DMS114 treated with DMSO at 0.1 percent for 48 hours (cell line): ENCODE measurements around the gene SRM.
"Not testable (repeated sequence)": the region's sequence is repeated elsewhere in the genome, so short reads cannot be mapped to it uniquely, and the experiment has no call there.

Source experiments
- DNase-seq: peaks from one replicate; lab custom pipeline; 2025; ENCODE audit not compliant: unreplicated experiment; lab: John Stamatoyannopoulos, UW

SRM gene

DNA sequence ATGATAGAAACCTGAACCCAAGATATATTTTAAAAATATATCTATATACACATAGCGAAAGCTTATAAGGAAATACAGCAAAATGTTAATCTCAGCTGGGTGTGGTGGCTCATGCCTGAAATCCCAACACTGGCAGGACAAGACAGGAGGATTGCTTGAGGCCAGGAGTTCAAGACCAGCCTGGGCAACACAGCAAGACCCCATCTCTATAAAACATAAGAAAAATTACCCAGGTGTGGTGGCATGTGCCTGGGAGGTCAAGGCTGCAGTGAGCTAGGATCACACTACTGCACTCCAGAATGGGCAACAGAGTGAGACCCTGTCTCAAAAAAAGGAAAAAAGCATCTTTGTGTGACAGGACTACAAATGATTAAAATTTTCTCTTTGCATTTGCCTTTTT lies 6.0 kb upstream of the SRM start:
- DNase-seq: no peak

DNA sequence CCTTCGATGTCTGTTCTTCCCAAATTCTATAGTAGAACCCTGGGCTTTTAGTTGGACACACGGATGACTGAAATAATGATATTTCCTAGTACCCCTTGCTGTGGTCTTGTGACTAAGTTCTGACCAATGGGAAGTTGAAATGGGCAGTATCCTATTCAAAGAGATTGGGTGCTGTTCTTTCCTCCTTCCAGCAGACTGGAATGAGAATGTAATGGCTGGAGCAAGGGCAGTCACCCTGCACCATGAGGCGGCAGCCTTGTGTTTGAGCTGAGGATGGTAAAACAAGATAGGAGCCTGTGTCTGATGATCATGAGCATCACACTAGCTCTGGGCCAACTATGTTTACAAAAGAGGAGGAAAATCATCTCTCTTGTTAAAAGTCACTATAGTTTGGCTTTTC lies 5.1 kb upstream of the SRM start:
- no peak for DNase-seq

DNA sequence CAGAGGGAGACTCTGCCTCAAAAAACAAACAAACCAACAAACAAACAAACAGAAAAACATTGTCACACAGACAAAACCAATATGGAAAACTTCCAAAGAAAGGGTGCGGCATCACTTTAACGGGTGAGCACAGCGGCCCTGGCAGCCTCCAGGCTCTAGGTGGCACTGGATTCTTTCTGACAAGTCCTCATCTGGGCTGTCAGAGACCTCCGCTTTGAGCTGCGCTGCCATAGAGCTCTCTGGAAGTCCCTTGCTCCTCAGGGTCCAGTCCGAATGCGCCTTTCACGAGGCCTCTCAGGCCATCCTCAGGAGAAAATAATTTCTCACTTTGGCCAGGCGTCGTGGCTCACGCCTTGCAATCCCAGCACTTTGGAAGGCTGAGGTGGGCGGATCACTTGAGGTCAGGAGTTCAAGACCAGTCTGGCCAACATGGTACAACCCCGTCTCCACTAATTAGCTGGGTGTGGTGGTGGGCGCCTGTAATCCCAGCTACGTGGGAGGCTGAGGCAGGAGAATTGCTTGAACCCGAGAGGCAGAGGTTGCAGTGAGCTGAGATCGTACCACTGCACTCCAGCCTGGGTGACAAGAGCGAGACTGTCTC lies 4.2 kb upstream of the SRM start:
- DNase-seq: not testable (repeated sequence)

DNA sequence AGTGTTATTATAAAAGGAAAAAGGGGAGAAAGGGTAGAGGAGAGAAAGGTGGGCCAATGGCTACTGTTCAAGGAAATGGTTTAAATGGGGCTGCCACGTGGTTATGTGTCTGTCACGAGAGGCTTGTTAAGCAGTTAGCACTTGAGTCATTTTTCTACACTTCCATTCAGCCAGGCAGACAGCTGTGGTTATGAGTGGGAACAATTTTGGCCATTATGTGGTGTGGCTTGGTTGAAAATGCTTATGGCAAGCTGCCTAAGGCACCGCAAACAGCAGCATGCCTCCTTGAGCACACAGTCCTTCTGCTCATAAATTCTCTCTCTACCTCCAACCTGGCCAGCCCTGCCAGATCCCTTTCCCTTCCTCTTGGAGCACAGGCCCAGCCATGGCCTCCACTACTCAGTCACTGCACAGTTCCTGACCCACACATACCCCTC lies 3.2 kb upstream of the SRM start:
- no peak for DNase-seq

DNA sequence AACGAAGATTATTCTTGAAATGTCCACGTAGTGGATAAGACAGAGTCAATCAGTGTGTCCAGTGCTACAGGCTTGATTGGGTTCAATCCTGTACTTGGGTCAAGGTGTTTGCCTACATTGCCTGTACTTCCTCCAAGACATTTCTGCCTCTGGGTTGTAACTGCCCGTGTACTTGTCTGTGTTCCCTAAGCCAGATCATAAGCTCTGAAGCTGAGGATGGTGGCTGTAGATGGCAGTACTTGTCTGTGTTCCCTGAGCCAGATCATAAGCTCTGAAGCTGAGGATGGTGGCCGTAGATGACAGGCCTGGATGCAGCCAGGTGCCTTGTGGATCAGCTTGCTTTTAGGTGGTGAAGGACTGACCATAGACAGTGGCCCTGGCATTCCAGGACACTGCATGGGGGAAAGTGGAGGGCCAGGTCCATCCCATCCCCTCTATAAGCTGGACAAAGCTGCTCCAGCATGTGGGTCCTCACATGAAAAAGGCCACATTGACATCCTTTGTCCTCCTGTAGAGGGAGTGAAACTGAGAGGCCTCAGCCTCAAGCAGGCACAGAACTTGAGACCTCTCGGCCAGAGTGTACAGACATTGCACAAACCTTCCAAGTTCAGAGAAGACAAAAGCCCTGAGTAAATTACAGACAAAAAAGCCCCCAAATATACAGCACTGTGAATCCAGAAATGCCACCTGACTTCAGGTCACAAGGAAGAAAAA lies 2.0 kb upstream of the SRM start:
- no peak for DNase-seq

DNA sequence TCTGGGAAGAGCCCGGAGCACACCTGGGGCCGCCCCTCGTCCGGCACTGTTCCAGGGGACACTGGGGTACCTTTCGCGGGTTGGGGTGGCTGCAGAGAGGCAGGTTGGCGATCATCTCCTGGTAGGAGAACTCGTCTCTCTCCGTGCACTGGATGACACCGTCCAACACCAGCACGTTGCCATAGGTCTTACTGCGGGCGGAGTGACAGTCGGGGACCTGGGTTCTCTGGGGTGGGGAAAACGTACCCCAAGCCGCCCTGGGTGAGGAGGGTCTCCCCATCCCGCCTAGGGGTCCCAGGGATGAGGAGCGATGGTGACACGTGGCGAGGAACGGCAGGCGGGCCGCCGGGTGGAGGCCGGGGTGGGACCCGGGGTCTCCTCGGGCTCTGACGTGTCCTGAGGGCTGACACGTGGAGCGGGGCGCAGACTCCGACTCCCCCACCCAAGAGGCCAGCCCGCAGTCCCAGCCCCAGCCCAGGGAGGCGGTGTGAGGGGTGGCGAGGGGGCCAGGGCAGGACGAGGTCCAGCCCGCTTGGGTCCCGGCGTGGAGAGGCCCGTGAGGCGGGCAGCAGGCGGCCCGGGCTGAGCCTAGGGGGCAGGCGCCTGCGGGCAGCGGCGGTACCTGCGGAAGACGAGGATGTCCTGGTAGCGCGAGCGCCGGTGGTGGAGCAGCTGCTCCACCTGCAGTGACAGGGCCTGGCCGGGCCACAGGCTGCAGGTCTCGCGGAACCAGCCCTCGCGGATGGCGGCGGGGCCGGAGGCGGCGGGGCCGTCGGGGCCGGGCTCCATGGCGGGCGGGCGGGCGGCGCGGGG lies 457 bp downstream of the SRM start:
- DNase-seq: no peak

DNA sequence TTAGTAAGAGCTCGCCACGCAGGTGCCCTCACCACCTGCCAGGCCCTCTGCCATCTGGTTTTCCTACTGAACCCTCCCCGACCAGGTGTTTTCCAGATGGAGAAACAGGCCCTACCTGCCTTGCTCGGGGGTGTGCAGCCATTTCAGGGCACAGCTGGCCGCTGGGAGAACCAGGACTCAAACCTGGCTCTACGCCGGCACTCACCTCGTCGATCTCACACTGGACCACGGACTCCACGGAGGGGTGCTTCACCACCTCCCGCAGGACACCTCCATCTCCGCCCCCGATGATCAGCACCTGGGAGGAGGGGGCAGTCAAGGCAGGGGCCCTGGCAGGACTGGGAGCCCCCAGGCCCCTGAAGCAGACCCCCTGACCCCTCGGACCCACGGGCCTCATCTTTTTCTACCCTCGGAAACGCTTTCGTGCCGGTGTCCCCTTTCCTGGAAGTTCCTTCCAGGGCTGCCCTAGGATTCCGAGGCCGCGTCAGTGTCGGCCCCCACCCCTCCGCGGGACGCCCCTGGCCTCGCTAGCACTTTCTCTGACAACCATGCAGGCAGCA lies 1.1 kb downstream of the SRM start:
- DNase-seq: no peak

DNA sequence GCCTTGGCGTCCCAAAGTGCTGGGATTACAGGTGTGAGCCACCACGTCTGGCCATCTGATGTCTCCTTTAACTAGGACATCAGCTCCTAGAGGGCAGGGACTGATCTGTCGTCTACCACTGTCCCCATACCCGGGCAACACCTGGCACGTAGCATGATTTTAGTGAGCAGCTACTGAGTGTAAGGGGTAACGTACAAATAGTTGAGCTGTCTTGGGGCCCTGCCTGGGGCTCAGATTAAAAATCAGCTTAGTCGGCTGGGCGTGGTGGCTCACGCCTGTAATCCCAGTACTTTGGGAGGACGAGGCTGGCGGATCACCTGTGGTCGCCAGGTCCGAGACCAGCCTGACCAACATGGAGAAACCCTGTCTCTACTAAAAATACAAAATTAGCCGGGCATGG lies 1.8 kb downstream of the SRM start:
- DNase-seq: no peak

DNA sequence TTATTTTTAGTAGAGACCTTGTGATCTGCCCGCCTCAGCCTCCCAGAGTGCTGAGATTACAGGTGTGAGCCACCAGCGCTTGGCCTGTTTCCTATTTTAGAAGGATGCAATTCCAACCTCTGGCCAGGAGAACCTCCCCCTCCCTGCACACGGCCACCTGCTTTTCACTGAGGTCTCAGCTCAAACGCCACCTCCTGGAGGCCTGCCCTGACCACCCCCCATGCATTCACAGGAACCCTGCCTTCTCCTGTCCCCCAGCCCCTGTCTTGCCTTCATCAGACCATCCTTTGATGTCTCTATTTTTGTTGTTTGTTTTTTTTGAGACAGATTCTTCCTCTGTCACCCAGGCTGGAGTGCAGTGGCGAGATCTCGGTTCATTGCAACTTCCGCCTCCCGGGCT lies 2.3 kb downstream of the SRM start:
- DNase-seq: no peak

DNA sequence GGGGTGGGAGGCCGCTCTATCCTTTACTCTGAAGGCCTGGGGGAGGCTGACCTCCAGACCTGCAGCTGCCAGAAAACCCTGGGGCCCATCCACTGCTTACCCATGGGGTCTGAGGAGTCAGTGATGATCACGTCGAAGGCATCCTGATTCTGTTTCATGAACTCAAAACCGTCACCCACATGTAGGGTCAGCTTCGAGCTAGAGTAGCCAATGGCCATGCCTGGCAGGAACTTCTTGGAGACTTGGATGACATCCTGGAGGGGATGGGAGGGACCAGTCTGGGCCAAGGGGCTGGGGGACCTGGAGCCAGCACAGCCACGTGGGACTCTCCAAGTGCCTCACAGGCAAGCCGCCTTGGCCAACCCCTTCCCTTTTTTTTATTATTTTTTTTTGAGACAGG lies 3.3 kb downstream of the SRM start:
- DNase-seq: no peak

DNA sequence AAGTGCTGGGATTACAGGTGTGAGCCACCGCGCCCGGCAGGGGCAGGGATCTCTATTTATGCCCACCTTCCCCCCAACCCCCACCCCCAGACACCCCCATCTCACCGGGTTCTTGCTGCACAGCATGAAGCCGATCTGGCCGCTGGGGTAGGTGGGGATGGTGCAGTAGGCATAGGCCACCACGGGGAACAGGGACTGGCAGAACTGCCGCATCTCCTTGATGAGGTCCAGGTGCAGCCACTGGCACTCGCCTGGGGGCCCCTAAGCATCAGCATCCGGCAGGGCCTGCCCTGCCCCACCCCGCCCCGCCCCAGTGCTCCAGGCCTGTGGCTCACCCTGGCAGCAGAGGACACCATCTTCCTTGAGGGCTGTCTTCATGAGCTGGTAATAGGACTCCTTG lies 4.1 kb downstream of the SRM start:
- no peak for DNase-seq

DNA sequence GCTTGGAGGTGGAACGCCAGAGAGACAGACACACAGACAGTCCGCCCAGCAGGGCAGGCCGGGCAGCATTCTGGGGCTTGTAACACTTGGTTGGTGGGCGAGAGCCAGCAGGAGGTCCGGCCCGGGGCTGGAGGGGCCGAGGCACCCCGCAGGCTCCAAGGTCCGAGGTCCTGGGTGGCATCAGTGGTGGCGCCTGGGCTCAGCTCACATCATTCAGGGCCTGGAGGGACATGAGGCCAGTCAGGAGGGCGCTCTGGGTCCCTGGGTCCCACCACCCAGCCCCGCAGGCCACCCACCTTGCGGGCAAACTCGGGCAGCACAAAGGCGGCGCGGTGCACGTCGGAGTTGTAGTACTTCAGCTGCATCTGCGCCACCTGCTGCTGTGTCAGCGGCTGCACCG lies 5.2 kb downstream of the SRM start:
- DNase-seq: no peak

DNA sequence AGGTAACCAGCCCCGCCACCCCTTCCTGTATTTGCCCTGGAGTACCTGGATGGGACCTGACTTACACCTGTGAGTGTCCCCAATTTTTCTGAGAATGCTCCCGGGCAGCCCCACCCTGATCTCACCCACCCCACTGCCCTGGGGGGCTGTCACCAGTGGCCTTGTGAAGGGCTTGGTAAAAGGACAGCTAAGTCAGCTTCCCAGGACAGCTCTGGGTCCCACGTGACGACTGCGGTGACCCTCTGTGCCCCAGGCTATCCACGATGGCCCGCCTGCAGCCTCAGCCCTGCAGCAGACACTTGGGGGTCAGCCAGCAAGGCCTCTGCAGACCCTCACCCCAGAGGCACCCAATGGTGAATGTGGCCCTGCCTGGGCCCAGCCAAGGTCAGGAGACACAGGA lies 5.6 kb downstream of the SRM start:
- no peak for DNase-seq

DNA sequence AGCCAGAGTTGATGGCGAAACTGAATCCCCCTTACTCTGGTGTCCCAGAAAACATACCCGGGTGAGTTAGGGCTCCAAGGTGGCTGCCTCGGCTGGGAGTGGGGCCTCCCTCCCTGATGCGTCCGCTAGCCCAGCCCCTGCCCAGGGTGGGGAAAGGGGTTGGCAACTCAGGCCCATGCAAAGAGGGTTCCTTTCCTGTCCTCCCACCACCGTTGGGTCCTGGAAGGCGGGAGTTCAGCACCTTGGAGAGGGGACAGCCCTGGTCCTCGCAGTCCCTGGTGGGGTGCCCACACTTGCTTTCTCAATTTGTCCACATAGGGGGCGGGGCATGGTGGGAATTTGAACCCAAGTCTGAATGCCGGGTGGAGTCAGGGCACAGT lies 6.1 kb downstream of the SRM start:
- DNase-seq: no peak

DNA sequence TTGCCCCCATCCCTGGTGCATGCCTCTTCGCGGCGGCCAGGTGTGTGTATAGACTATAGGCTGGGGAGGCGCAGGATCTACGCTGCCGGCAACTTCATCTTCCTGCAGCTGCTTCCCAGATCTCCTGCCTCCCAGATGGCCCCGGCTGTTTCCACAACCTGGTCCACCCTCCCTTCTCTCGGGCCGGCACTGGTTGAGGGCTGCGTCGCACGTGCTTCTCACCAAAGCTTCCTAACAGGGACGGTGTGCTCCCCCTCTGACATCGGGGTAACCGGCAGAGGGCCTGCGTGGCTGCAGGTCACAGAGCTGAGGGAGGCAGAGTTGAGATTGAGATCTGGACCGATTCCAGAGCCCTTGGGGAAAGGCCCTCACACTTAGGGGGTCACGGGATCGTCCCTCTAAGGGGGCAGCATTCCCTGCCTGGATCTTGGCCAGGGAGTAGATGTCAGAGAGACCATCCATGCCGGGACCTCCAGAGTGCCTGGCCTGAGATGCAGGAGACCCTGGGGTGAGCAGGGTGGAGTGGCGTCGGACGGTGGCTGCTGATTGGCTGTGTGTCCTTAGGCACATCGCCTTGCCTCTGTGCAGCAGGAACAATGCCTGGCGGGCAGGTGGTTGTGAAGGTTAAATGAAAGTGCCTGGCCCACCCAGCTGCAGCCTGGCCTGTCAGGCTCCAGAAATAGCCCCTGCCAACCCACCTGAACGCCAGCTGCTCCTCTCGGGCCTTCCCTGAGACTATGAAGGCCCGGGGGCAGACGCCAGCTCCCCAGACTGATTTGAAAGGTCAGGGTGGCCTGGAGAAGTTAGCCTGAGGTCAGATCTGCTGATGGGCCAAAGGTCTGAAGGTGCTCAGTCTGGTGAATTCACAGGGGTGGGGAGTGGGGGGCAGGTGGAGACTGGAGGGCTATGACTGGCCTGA lies 6.7 kb downstream of the SRM start:
- no peak for DNase-seq

DNA sequence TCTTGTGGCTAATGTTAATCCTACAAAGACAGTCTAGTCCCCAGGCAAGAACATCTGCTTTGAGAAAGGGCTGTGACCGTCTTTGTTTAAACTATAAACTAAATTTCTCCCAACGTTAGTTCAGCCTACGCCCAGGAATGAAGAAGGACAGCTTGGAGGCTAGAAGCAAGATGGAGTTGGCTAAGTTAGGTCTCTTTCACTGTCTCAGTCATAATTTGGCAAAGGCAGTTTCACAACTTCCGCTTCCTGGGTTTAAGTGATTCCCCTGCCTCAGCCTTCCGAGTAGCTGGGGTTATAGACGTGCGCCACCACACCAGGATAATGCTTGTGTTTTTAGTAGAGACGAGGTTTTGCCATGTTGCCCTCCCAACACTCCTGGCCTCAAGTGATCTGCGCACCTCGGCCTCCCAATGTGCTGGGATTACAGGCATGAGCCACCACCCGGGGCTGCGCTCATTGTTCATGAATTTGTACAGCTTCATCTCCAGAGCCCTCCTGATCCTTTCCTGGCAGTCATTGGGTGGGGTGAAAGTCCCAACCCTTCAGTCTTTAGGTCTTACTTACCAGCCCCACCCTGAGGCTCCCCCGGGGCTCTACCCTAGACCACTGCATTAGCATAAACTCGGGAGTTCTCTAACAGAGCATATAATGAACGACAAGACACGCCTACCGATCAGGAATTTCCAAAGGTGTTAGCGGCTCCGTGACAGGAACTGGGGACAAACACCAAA lies 7.9 kb downstream of the SRM start:
- DNase-seq: no peak

DNA sequence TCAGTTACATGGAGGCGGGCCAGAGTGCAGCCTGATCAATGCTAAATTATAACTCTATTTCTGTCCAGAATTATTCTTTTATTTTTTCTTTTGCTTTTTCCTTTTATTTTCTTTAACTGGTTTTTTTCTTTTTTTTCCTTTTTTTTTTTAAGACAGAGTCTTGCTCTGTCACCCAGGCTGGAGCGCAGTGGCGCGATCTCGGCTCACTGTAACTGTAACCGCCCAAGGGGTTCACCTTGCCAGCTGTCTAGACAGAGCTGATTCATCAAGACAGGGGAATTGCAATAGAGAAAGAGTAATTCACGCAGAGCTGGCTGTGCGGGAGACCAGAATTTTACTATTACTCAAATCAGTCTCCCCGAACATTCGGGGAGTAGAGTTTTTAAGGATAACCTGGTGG lies 8.7 kb downstream of the SRM start:
- DNase-seq: not testable (repeated sequence)

DNA sequence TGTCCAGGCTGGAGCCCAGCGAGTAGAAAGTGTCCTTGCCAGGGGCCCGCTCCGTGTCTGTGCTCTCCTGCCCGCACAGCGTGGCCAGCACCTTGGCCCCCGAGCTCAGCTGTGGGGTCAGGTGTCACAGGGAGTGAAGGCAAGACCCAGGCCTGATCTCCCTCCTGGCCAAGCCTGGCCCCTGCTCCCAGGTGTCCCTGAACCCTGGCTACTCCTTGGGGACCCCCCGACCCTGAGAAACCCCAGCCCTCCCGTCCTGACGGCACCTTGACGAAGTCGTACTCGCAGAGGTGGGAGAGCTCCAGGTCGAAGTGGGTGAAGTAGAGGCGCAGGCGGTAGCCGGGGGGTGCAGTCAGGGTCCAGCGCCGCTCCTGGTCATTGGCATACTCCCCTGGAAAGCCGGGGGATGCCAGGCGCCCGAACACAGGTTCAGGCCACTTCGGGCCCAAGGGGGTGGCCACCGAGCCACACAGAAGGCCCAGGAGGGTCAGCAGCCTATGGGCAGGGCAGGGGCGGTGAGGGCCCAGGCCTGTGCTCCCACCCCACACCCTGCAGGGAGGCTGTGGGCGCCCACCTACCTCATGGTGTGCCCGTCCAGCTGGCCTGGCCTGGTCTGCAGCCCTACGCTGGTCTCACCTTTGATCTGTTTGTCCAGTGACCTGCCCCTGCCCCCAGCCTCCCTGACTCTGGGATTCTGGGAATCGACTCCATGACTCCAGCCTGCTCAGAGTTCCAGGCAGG lies 13.0 kb downstream of the SRM start, which contains the start of gene MASP2:
MASP2 (minus strand) TSS at position 615 of the 741 bp plus-strand sequence; CDS start at position 583, 32 bp downstream.
- DNase-seq: no peak

DNA sequence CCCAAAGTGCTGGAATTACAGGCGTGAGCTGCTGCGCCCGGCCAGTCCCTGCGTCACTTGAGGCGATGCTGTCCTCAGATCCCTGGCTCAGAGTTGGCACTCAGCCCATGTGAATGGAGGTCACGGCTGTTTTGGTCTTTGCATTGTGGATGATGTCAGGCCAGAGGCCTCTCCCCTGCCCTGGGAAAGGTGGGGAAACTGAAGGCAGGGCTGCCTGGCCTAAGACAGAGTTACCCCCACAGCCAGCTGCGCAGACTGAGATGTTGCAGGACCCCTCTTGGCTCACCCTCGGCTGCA lies 13.6 kb downstream of the SRM start:
- no peak for DNase-seq
